AG04450 (cell line): ENCODE results near the gene NME4. TPM values are rescaled to one million over a fixed set of nuclear protein-coding genes. Genes with fewer than 3 reads are reported as not detected.

Experiments used
- CTCF ChIA-PET: fragments of 300-600, 350-600 bp; formaldehyde crosslinking; extraction: SDS; loops from one replicate; lab custom pipeline; 2022; ENCODE audit warnings: antibody characterized with exemption, inconsistent platforms; lab: Charles Lee
- POLR2A ChIA-PET: fragments of 350-600 bp; formaldehyde crosslinking; extraction: SDS; loops from one replicate; lab custom pipeline; 2021; ENCODE audit warnings: antibody characterized with exemption, inconsistent platforms; lab: Yijun Ruan, JAX
- DNase-seq: peaks from one replicate; pipeline ENCODE4 v3.0.0-alpha.2; 2011; ENCODE audit warnings: low read depth, low spot score
- H3K27ac ChIP-seq: one replicate; pipeline ENCODE4 v1.5.1; 2012; ENCODE audit warnings: low read depth, low read length, control low read depth
- H3K27me3 ChIP-seq: one replicate; pipeline ENCODE4 v1.6.0; 2012; ENCODE audit warnings: low read length; ENCODE audit not compliant: control insufficient read depth, insufficient read depth
- H3K4me3 ChIP-seq: 2 replicates; pipeline ENCODE4 v1.5.1; 2011; ENCODE audit warnings: mild to moderate bottlenecking, low read depth, low read length, control low read depth
- H3K9me3 ChIP-seq: 2 replicates; pipeline ENCODE4 v1.5.1; 2012; ENCODE audit warnings: low read length; ENCODE audit not compliant: control insufficient read depth, insufficient read depth
- CTCF ChIP-seq: IDR thresholded peaks from 2 replicates; pipeline ENCODE4 v1.5.1; 2011; ENCODE audit warnings: low read depth, low read length, control low read depth, inconsistent platforms
- polyA plus RNA-seq: library from polyadenylated mRNA; depleted of rRNA; stranded (reverse); fragments of >200 nt; gene quantifications from 2 replicates; pipeline ENCODE4 v1.2.3, GENCODE V29; 2011

NME4 gene
- polyA plus RNA-seq, 1 experiment, result 156 TPM

- Histone ChIP-seq H3K27me3 (no peaks in the 10 kb centered on the region), H3K9me3 (no peaks in the 10 kb centered on the region; the same call in 1 of the 2 replicates), H3K4me3 (no peak overlapping the region), H3K27ac (no peak overlapping the region)
- DNase-seq, result no peak
- POLR2A ChIA-PET, result interaction anchor here (0.8 to 1.4 kb wide), 3 partner anchors 10 to 218 kb away, joined by 3 to 7 read pairs (median 4); partner anchors contain the start of gene AXIN1
- TF ChIP-seq CTCF, result no peak
- CTCF ChIA-PET, result interaction anchor here (0.6 to 1.0 kb wide), 2 partner anchors 9 to 16 kb away, joined by 4 read pairs; no protein-coding TSS in a partner anchor
Measured at GRCh38 chr16:370979-371514, 26.0 kb upstream of the NME4 start.

GRCh38 chr16:371515-372301, 25.3 kb upstream of the NME4 start:
- H3K27me3 ChIP-seq, result no peaks in the 10 kb centered on the region
- H3K4me3 ChIP-seq, result no peak overlapping the region
- ChIA-PET CTCF (no interaction called here), POLR2A (interaction anchor here (1.4 kb wide), 1 partner anchor 9 kb away, joined by 7 read pairs; no protein-coding TSS in a partner anchor)
- H3K9me3 ChIP-seq, result no peaks in the 10 kb centered on the region; the same call in 1 of the 2 replicates
- no peak for DNase-seq
- no peak for TF ChIP-seq CTCF
- H3K27ac ChIP-seq, result no peak overlapping the region

GRCh38 chr16:372302-372983, 24.6 kb upstream of the NME4 start:
- no peak overlapping the region for H3K4me3 ChIP-seq
- no peak for DNase-seq
- no peaks in the 10 kb centered on the region for H3K27me3 ChIP-seq
- no peak for TF ChIP-seq CTCF
- no peak overlapping the region for H3K27ac ChIP-seq
- CTCF ChIA-PET, result no interaction called here
- H3K9me3 ChIP-seq, result no peaks in the 10 kb centered on the region; the same call in 1 of the 2 replicates
- POLR2A ChIA-PET, result no interaction called here

DNA sequence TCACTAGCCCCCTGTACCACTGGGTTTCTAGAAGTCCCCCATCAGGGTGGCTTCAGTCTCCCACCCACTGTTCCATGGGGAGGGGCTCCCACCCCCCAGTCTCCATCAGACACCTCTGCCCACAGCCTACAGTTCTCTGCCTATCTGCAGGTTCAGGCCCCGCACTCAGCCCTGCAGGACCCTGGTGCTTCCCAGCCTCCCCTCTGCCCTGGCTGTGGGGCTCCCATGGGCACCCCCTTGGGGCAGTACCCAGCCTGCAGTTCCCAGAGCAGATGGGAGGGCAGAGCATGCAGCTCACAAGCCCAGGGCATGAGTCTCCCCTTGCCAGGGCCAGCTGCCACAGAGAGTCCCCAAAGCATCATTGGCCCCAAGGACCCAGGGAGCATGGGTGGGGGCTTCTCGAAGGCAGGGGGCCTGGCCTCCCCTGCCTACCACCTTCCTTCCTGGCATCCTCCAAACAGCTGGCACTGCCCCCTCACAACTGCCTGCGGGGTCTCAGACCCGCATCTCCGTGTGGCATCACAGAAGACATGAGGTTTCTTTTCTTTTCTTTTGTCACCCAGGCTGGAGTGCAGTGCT, 23.9 kb upstream of the NME4 start:
- TF ChIP-seq CTCF, result no peak
- H3K9me3 ChIP-seq, result no peaks in the 10 kb centered on the region; the same call in 1 of the 2 replicates
- no peak overlapping the region for H3K27ac ChIP-seq
- ChIA-PET CTCF (no interaction called here), POLR2A (no interaction called here)
- H3K27me3 ChIP-seq, result no peaks in the 10 kb centered on the region
- no peak for DNase-seq
- H3K4me3 ChIP-seq, result no peak overlapping the region
